ENCODE measurements around the gene ZNF423. TPM values are rescaled to one million over a fixed set of nuclear protein-coding genes. Genes with fewer than 3 reads are reported as not detected.

The ZNF423 gene
- total RNA-seq, 1 experiment from 2014 or later = not detected

DNA sequence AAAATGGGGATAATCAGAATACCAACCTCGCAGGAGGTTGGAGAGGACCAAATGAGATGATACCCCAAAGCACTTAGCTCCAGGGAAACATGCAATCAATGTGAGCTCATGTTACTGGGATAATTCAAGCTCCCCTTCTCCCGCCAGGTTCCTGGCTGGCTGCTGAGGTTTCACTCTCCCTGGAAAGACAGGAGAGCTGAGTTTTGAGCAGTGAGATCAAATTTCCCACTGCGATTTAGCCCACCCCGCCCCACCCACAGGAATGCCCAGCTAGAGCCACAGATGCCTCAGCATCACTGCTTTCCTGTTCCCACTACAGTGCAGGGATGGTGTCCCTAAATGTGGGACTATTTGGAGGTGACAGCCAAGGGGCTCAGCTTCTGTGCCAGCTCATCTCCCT, 56.7 kb downstream of the ZNF423 start:
- Mint-ChIP-seq H3K27ac (ENCODE audit: unreplicated experiment) (no peak overlapping the region), H3K4me3 (ENCODE audit: low read depth, unreplicated experiment) (no peak overlapping the region), H3K27me3 (ENCODE audit: unreplicated experiment) (peaks cover 100% of the 10 kb centered on the region), H3K36me3 (ENCODE audit: insufficient read depth, unreplicated experiment) (no peaks in the 10 kb centered on the region), H3K9me3 (ENCODE audit: low read depth, unreplicated experiment) (no peaks in the 10 kb centered on the region), H3K4me1 (ENCODE audit: low read depth, unreplicated experiment) (no peaks in the 10 kb centered on the region)
- intact Hi-C loops (cut with micrococcal nuclease; ENCODE audit: unreplicated experiment) = no loop called here
- no TSS peak for BruUV-seq (replicated peaks)
- TF ChIP-seq, protein P1, sequence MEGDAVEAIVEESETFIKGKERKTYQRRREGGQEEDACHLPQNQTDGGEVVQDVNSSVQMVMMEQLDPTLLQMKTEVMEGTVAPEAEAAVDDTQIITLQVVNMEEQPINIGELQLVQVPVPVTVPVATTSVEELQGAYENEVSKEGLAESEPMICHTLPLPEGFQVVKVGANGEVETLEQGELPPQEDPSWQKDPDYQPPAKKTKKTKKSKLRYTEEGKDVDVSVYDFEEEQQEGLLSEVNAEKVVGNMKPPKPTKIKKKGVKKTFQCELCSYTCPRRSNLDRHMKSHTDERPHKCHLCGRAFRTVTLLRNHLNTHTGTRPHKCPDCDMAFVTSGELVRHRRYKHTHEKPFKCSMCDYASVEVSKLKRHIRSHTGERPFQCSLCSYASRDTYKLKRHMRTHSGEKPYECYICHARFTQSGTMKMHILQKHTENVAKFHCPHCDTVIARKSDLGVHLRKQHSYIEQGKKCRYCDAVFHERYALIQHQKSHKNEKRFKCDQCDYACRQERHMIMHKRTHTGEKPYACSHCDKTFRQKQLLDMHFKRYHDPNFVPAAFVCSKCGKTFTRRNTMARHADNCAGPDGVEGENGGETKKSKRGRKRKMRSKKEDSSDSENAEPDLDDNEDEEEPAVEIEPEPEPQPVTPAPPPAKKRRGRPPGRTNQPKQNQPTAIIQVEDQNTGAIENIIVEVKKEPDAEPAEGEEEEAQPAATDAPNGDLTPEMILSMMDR (IDR thresholded peaks at IDR 0.05; ENCODE audit: unreplicated experiment) = no peak
- CTCF ChIA-PET = interaction anchor here (0.6 kb wide), 1 partner anchor 78 kb away, joined by 3 read pairs; no protein-coding TSS in a partner anchor
- DNase-seq = no peak

DNA sequence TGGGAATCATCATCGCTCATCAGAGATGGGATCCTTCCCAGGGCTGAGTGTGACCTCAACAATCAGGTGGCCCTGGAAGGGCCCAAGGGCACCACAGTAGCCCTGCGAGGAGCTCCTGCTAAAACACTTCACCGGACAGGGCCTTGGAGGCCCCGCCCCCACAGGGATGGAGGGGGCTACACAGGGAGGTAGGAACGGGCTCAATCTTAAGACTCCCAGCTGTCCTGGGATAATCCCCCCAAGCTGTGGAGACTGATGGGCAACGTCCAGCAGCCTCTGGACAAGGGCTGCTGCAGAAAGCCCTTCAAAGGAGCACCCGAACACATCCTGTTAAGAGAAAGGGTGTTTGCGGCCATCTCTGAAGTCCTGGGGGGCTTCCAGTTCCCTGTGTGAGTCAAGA, 60.4 kb downstream of the ZNF423 start:
- no TSS peak for BruUV-seq (replicated peaks)

DNA sequence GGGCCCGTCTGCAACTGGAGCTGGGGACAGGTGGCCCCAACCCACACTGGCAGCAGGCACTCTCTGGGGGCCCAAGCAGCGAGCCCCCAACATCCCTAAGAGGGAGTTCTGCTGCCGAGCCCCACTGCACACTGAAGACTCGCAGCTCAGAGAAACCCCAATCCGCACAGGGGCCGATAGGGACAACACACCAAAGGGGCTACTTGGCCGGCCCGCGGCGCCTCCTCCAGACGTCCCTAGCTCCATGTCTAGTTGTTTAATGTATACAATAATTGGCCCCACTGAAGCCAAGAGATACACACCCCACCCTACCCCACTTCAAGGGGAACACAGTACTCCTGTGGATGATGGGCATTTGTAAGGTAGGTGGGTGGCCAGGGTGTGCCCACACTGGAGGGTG, 62.7 kb downstream of the ZNF423 start:
- Mint-ChIP-seq H3K36me3 (ENCODE audit: insufficient read depth, unreplicated experiment) (no peaks in the 10 kb centered on the region), H3K9me3 (ENCODE audit: low read depth, unreplicated experiment) (no peaks in the 10 kb centered on the region), H3K4me3 (ENCODE audit: low read depth, unreplicated experiment) (no peak overlapping the region), H3K27me3 (ENCODE audit: unreplicated experiment) (peaks cover 100% of the 10 kb centered on the region), H3K4me1 (ENCODE audit: low read depth, unreplicated experiment) (no peaks in the 10 kb centered on the region), H3K27ac (ENCODE audit: unreplicated experiment) (no peak overlapping the region)
- CTCF ChIA-PET = no interaction called here
- TF ChIP-seq, protein P1 (IDR thresholded peaks at IDR 0.05; ENCODE audit: unreplicated experiment) = no peak
- no peak for DNase-seq
- BruUV-seq (replicated peaks) = no TSS peak
- intact Hi-C loops (cut with micrococcal nuclease; ENCODE audit: unreplicated experiment) = no loop called here

More for the DNA sequence above, 60.4 kb downstream of the ZNF423 start:
- intact Hi-C loops (cut with micrococcal nuclease; ENCODE audit: unreplicated experiment) = no loop called here
- Mint-ChIP-seq H3K4me1 (ENCODE audit: low read depth, unreplicated experiment) (no peaks in the 10 kb centered on the region), H3K9me3 (ENCODE audit: low read depth, unreplicated experiment) (no peaks in the 10 kb centered on the region), H3K27ac (ENCODE audit: unreplicated experiment) (no peak overlapping the region), H3K27me3 (ENCODE audit: unreplicated experiment) (peaks cover 100% of the 10 kb centered on the region), H3K36me3 (ENCODE audit: insufficient read depth, unreplicated experiment) (no peaks in the 10 kb centered on the region), H3K4me3 (ENCODE audit: low read depth, unreplicated experiment) (no peak overlapping the region)
- TF ChIP-seq, protein P1 (IDR thresholded peaks at IDR 0.05; ENCODE audit: unreplicated experiment) = no peak
- DNase-seq = no peak
- CTCF ChIA-PET = no interaction called here

DNA sequence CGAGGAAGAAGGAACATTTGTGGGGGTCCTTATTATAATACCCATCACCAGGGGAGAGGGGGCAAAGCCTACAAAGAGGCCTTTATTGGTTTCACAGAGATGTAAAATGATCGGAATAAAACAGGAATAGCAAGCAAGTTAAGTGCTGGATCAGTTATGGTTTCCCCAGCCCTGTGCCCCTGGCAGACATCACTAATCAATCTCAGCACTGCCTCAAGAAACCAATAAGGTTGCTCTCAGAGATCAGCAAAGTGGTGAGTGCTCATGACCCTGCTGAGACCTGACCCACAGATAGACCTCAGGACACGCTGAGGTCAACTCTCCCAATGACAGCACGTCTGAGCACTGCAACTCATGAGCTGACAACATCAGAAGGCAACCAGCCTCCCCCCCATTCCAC, 66.3 kb downstream of the ZNF423 start:
- CTCF ChIA-PET = no interaction called here
- H3K27me3 Mint-ChIP-seq (ENCODE audit: unreplicated experiment) = peaks cover 93% of the 10 kb centered on the region
- no peak for DNase-seq
- H3K9me3 Mint-ChIP-seq (ENCODE audit: low read depth, unreplicated experiment) = no peaks in the 10 kb centered on the region
- no peaks in the 10 kb centered on the region for H3K36me3 Mint-ChIP-seq (ENCODE audit: insufficient read depth, unreplicated experiment)
- intact Hi-C loops (cut with micrococcal nuclease; ENCODE audit: unreplicated experiment) = no loop called here
- TF ChIP-seq, protein P1 (IDR thresholded peaks at IDR 0.05; ENCODE audit: unreplicated experiment) = no peak
- no TSS peak for BruUV-seq (replicated peaks)
- no peaks in the 10 kb centered on the region for H3K4me1 Mint-ChIP-seq (ENCODE audit: low read depth, unreplicated experiment)
- H3K4me3 Mint-ChIP-seq (ENCODE audit: low read depth, unreplicated experiment) = no peak overlapping the region
- H3K27ac Mint-ChIP-seq (ENCODE audit: unreplicated experiment) = no peak overlapping the region

All from Calu3 (cell line).